K562 treated with DMSO at 1 percent for 24 hours (cell line): ENCODE results near the gene DENND2A. TPM values are rescaled to one million over a fixed set of nuclear protein-coding genes. Genes with fewer than 3 reads are reported as not detected.

ENCODE experiments used
- total RNA-seq: library from RNA; unstranded; fragments of 300-600 nt; gene quantifications from 2 replicates; pipeline ENCODE4 v1.2.3, GENCODE V29; 2022; ENCODE audit warnings: low read depth; ENCODE audit not compliant: insufficient read depth

DENND2A gene, protein sequence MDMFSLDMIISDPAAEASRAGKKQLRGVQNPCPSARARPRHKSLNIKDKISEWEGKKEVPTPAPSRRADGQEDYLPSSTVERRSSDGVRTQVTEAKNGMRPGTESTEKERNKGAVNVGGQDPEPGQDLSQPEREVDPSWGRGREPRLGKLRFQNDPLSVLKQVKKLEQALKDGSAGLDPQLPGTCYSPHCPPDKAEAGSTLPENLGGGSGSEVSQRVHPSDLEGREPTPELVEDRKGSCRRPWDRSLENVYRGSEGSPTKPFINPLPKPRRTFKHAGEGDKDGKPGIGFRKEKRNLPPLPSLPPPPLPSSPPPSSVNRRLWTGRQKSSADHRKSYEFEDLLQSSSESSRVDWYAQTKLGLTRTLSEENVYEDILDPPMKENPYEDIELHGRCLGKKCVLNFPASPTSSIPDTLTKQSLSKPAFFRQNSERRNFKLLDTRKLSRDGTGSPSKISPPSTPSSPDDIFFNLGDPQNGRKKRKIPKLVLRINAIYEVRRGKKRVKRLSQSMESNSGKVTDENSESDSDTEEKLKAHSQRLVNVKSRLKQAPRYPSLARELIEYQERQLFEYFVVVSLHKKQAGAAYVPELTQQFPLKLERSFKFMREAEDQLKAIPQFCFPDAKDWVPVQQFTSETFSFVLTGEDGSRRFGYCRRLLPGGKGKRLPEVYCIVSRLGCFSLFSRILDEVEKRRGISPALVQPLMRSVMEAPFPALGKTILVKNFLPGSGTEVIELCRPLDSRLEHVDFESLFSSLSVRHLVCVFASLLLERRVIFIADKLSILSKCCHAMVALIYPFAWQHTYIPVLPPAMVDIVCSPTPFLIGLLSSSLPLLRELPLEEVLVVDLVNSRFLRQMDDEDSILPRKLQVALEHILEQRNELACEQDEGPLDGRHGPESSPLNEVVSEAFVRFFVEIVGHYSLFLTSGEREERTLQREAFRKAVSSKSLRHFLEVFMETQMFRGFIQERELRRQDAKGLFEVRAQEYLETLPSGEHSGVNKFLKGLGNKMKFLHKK
- 0.07 TPM in 1 of 2 replicates, not detected in the other for total RNA-seq

DNA sequence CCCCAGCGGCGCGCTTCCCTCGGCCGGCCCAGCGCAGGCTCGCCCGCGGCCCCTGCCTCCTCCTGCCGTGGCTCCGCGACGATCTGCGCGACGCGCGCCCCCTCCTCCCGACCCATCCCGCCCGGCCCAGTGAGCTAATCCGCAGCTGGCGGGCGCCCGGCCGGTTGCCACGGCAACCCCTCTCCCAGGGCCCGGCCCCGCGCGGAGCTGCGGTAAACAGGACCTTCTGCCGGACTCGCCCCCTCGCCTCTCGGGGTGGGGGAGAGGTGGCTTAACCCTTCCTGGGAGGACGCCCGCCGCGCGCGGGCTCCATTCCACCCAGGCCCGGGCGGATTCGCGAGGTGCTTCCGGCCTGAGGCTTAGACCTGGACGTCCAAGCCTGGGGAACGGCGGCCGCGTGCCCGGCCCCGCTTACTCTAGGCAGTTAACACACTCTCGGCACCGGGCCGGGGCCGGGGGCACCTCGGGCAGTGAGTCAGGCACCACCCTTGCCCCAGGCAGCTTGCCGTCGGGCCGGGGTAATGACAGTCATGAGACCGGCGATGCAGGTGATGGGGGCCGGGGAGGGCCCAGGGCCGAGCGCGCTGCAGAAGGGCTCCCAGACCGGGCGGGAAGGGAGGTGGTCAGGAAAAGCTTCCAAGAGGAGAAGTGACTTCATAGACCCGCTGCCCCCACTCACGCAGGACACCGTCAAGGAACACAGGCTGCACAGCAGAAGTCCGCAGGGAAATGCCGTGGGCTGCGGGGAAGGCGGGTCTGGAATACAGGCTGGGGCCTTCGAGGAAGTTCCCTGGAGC, at the start of gene DENND2A:
Gene DENND2A (minus strand): TSS at position 87 of the 797 bp plus-strand sequence. CDS start 38,416 bp downstream, outside the sequence.

DNA sequence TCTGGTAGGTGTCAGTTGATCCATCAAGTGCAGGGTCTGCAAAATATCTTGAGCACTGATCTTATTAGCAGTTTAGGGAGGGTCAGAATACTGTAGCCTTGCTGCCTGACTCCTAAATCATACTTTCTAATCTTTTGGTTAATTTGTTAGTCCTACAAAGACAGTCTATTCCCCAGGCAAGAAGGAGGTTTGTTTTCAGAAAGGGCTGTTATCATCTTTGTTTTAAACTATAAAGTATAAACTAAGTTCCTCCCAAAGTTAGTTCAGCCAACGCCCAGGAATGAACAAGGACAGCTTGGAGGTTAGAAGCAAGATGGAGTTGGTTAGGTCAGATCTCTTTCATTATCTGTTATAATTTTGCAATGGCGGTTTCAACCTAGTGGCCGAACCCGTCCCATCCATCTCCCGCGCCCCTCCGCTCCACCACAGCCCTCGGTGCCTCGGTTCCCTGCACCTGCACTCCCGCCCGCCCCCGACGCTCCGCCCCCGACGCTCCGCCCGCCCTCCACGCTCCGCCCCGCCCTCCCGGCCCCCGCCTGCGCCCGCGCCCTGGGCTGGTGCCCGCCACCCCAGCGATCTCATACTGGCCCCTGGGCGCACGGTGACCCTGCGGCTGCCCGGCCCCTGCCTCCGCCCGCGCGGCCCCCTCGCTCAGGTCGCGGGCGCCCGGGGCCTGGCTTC, 31.9 kb upstream of the DENND2A start, which contains the start of gene ADCK2:
Gene ADCK2 (plus strand): TSS at position 564 of the 681 bp plus-strand sequence. CDS start 386 bp downstream, outside the sequence.

DNA sequence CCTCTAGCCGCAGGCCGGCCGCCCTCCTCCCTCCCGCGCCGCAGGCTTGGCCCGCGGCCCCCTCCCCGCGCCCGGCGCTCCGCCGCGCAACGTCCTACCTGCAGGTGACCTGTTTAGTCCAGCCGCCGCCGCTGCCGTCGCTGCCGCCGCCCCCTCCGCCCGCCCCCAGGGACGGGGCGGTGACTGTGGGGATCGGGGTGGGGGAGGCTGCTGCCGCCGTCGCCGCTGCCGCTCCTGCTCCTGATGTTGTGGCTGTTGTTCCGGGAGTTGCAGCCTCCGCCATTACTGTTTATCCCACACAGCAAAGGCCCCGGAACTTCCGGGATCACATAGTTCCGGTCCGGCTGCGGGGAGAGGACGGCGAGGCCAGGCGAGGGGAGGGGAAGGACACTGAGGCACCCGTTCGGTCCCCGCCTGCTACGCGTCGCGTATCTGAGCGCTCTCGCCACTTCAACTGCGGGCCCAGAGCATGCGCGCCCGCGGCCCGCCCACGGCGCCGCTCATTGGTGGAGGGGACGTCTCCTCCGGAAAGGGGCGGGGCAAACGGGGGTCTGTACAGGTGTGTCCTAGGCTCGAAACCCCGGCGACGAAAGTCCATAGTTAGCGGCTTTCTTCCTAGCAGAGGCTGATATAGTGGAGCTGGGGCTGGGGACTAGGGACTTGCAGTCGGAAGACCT, 161.4 kb downstream of the DENND2A start, which contains the start of gene MKRN1:
Gene MKRN1 (minus strand): TSS at position 444 of the 677 bp plus-strand sequence. CDS start 161 bp downstream, at position 283.

Other genes with a start within 250 kb of the DENND2A start
- gene SLC37A3, start 242.3 kb downstream of the DENND2A start, total RNA-seq, result 17.2 and 19.1 TPM in 2 replicates
- gene RAB19, start 236.8 kb downstream of the DENND2A start, total RNA-seq, result not detected in 2 replicates
- 103 and 105 TPM in 2 replicates for gene MKRN1, start 161.3 kb downstream of the DENND2A start, total RNA-seq
- 39.5 and 39.6 TPM in 2 replicates for gene ADCK2, start 32.1 kb upstream of the DENND2A start, total RNA-seq
- 388 and 428 TPM in 2 replicates for gene NDUFB2, start 55.9 kb upstream of the DENND2A start, total RNA-seq